ENCODE measurements around the gene TPRA1.
A peak's percentile ranks its signal among the peaks of the same experiment; 100 is the strongest.

GRCh38 chr3:127628788-127629466 is 38.4 kb upstream of the TPRA1 start, which contains the start of gene PODXL2:
- TF ChIP-seq RCOR1 (IDR thresholded peaks at IDR 0.05; ENCODE audit: insufficient replicate concordance, low read length) (no peak), CTCF (conservative IDR thresholded peaks at IDR 0.05; ENCODE audit: low read depth, low read length) (0 out of 2 replicates have a peak, but pooled peaks have one; percentile 3), RAD21 (IDR thresholded peaks at IDR 0.05; ENCODE audit: low read length) (no peak), POLR2A (IDR thresholded peaks at IDR 0.05; ENCODE audit: low read depth, low read length) (no peak)
